Measurements from ENCODE around the gene PIGZ. TPM values are rescaled to one million over a fixed set of nuclear protein-coding genes. Genes with fewer than 3 reads are reported as not detected.

The PIGZ gene
- total RNA-seq, 1 donor from 2014 or later: 9.9 TPM

- peak; percentile 13 for DNase-seq (ENCODE audit: low spot score)
- H3K4me1 Mint-ChIP-seq (ENCODE audit: low read depth): no peaks in the 10 kb centered on the region
- no peak overlapping the region for H3K27ac Mint-ChIP-seq (ENCODE audit: unreplicated experiment)
- H3K4me3 Mint-ChIP-seq (ENCODE audit: unreplicated experiment): no peak overlapping the region
- H3K27me3 Mint-ChIP-seq (ENCODE audit: low read depth): peaks cover 4% of the 10 kb centered on the region
- no peaks in the 10 kb centered on the region for H3K9me3 Mint-ChIP-seq (ENCODE audit: low read depth)
- TF ChIP-seq, protein P1, sequence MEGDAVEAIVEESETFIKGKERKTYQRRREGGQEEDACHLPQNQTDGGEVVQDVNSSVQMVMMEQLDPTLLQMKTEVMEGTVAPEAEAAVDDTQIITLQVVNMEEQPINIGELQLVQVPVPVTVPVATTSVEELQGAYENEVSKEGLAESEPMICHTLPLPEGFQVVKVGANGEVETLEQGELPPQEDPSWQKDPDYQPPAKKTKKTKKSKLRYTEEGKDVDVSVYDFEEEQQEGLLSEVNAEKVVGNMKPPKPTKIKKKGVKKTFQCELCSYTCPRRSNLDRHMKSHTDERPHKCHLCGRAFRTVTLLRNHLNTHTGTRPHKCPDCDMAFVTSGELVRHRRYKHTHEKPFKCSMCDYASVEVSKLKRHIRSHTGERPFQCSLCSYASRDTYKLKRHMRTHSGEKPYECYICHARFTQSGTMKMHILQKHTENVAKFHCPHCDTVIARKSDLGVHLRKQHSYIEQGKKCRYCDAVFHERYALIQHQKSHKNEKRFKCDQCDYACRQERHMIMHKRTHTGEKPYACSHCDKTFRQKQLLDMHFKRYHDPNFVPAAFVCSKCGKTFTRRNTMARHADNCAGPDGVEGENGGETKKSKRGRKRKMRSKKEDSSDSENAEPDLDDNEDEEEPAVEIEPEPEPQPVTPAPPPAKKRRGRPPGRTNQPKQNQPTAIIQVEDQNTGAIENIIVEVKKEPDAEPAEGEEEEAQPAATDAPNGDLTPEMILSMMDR (IDR thresholded peaks at IDR 0.05): no peak
- H3K36me3 Mint-ChIP-seq (ENCODE audit: low read depth): no peaks in the 10 kb centered on the region
Observed at GRCh38 chr3:197014024-197014423, 45.4 kb upstream of the PIGZ start.

GRCh38 chr3:197012540-197012883 is 43.9 kb upstream of the PIGZ start:
- TF ChIP-seq, protein P1 (IDR thresholded peaks at IDR 0.05): no peak
- DNase-seq (ENCODE audit: low spot score): peak; percentile 27
- H3K9me3 Mint-ChIP-seq (ENCODE audit: low read depth): no peaks in the 10 kb centered on the region
- no peaks in the 10 kb centered on the region for H3K36me3 Mint-ChIP-seq (ENCODE audit: low read depth)
- H3K27ac Mint-ChIP-seq (ENCODE audit: unreplicated experiment): no peak overlapping the region
- H3K4me1 Mint-ChIP-seq (ENCODE audit: low read depth): no peaks in the 10 kb centered on the region
- H3K4me3 Mint-ChIP-seq (ENCODE audit: unreplicated experiment): no peak overlapping the region
- H3K27me3 Mint-ChIP-seq (ENCODE audit: low read depth): no peaks in the 10 kb centered on the region

DNA sequence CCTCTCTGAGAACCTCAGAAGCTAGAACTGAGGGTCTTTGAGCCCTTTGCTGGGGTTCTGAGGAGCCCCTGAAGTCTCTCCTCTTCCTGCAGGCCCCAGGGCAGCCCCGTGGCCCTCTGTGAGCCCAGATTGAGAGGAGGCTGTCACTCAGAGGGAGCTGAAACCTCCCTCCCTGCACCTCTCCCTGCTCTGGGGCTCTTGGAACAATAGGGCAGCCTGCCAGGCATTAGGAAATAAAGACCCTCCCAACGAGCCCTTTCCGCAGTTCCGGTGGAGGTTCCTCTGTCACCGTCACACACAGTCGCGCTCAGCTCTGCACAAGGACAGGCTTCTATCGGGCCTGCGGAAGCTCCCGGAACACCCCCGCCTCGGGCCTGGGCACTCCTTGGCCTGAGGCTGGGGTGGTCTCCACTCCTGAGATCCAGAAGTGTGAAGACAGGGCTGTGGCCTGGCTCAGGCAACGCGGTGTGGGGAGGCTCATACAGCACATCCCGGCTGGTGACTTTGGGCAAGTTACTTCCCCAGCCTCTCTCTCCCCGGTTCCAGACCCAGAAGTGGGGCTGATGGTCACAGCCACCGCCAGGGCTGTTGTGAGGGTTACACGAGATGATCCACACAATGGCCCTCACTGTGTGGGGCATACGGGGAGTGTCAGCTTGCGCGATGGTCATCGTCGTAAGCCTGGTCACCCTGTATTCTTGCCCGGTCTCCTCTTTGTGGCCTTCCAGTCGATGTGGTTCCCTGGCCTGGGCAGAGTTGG is 43.3 kb upstream of the PIGZ start:
- H3K4me3 Mint-ChIP-seq (ENCODE audit: unreplicated experiment): no peak overlapping the region
- TF ChIP-seq, protein P1 (IDR thresholded peaks at IDR 0.05): no peak
- H3K27ac Mint-ChIP-seq (ENCODE audit: unreplicated experiment): no peak overlapping the region
- DNase-seq (ENCODE audit: low spot score): no peak
- H3K4me1 Mint-ChIP-seq (ENCODE audit: low read depth): no peaks in the 10 kb centered on the region
- no peaks in the 10 kb centered on the region for H3K27me3 Mint-ChIP-seq (ENCODE audit: low read depth)
- no peaks in the 10 kb centered on the region for H3K9me3 Mint-ChIP-seq (ENCODE audit: low read depth)
- no peaks in the 10 kb centered on the region for H3K36me3 Mint-ChIP-seq (ENCODE audit: low read depth)

- no peak for DNase-seq (ENCODE audit: low spot score)
- Mint-ChIP-seq H3K4me1 (ENCODE audit: low read depth) (no peaks in the 10 kb centered on the region), H3K27me3 (ENCODE audit: low read depth) (no peaks in the 10 kb centered on the region), H3K9me3 (ENCODE audit: low read depth) (no peaks in the 10 kb centered on the region), H3K36me3 (ENCODE audit: low read depth) (no peaks in the 10 kb centered on the region), H3K4me3 (ENCODE audit: unreplicated experiment) (no peak overlapping the region), H3K27ac (ENCODE audit: unreplicated experiment) (no peak overlapping the region)
- TF ChIP-seq, protein P1 (IDR thresholded peaks at IDR 0.05): no peak
Observed at GRCh38 chr3:197010556-197011351, 42.1 kb upstream of the PIGZ start.

DNA sequence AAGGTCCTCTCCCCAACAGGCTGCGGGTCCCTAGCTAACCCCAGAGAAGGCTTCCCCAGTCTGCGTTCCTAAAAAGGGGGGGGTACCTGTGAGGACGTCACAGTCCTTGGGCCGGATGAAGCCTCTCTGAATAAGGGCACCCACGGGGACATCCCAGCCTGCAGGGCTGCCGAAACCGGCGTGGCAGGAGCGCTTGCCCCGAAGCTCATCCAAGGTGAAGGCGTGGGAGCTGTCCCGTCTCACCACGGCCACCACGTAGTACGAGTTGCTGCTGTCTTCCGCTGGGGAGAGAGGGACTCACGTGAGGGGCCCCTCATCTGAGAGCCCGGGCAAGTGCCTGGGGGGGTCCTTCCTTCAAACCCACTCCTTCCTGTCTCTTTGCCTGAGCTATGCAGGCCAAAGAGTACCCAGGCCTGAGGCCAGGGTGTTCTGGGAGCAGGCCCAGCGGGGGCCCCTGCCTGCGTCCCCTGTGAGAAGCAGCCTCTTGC is 40.9 kb upstream of the PIGZ start:
- TF ChIP-seq, protein P1 (IDR thresholded peaks at IDR 0.05): no peak
- H3K9me3 Mint-ChIP-seq (ENCODE audit: low read depth): no peaks in the 10 kb centered on the region
- no peak for DNase-seq (ENCODE audit: low spot score)
- H3K27ac Mint-ChIP-seq (ENCODE audit: unreplicated experiment): no peak overlapping the region
- no peak overlapping the region for H3K4me3 Mint-ChIP-seq (ENCODE audit: unreplicated experiment)
- H3K4me1 Mint-ChIP-seq (ENCODE audit: low read depth): peaks cover under 1% of the 10 kb centered on the region
- no peaks in the 10 kb centered on the region for H3K27me3 Mint-ChIP-seq (ENCODE audit: low read depth)
- no peaks in the 10 kb centered on the region for H3K36me3 Mint-ChIP-seq (ENCODE audit: low read depth)
